GM08714 (cell line): Measurements from ENCODE around the gene MAP6D1.

Experiments
- H3K4me3 ChIP-seq: fragments of 200-500 bp; sonication (Bioruptor generic); 2 replicates; pipeline ENCODE4 v1.5.1; 2014; ENCODE audit warnings: mild to moderate bottlenecking, low read length, inconsistent platforms
- ZNF274 ChIP-seq: IDR thresholded peaks from 2 replicates; pipeline ENCODE4 v1.6.1; 2012; ENCODE audit warnings: mild to moderate bottlenecking, low read depth, low read length

The MAP6D1 gene

DNA sequence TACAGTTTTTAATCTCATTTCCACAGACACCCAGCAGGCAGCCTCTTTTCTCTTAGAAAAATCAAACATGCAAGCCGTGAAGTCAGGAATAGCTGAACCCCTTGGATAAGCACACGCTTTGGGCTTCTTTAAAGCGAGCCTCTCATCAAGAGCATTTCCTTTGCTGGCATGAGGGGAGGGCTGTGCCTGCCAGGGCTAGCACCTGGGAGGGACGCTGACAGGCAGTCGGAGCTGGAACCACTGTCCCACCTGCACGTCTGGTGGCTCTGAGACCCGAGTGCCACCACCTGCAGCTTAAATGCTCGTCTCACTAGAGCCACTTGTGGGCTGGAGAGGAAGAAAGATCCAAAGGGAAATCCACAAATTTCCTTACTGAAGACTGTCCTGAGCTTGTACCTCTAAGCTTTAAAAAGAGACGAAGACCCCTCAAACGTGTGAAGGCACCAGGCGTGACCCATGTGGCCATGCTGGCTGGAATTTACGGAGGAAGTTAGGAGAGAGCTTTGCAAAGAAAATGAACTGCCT, 9.4 kb downstream of the MAP6D1 start:
- TF ChIP-seq ZNF274: no peak
- H3K4me3 ChIP-seq: no peak overlapping the region

- H3K4me3 ChIP-seq: no peak overlapping the region
- TF ChIP-seq ZNF274: no peak
Measured at GRCh38 chr3:183815563-183815940, 9.8 kb downstream of the MAP6D1 start.

- no peak for TF ChIP-seq ZNF274
- H3K4me3 ChIP-seq: no peak overlapping the region
Measured at GRCh38 chr3:183814240-183814639, 11.1 kb downstream of the MAP6D1 start.

DNA sequence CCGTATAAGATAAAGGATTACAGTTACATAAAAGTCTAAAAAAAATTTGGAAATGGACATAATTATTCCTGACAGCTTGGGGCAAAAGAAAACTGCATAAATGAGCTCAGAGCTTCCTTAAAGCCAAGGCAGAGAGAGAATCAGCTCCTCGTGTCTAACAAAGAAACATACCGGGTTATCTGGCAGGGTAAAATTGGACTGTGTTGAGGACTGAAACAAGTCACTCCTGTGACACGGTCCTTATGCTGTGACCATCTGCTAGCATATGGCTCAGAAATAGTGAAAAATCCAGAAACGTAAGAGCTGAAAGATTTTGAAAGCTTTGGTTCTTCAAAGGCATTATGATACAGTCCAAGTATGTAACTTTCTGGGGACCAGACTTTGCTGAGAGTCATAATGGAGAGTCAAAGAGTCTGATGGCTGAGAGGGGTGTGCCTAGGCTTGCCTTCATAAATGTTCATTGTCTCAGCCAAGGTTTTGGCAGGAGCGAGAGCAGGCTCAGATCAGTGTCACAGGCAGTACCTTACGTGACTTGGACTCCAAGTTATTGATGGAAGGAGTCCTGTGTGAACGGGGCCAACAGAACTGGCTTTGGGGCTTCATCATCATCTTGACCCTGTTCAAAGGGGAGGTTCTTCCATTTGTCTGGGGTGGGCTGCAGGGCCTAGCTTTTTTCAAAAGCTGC, 12.5 kb downstream of the MAP6D1 start:
- no peak overlapping the region for H3K4me3 ChIP-seq
- no peak for TF ChIP-seq ZNF274

DNA sequence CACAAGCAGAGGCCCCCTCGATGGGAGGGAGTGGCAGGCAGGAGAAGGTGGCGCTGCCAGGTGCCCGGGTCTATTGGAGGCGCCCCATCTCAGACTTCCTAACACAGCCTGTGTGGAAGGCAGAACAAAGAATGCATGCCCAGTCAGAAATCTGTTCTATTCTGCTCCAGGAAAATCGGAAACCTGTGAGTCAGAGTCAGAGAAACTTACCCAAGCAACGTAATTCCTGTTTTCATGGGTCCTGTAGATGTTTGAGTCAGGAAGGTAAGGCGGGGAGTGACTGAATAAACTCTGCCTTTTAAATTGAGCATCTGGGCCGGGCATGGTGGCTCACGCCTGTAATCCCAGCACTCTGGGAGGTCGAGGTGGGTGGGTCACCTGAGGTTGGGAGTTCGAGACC, 13.7 kb downstream of the MAP6D1 start:
- no peak for TF ChIP-seq ZNF274

GRCh38 chr3:183810643-183811594, 14.5 kb downstream of the MAP6D1 start:
- no peak for TF ChIP-seq ZNF274
- no peak overlapping the region for H3K4me3 ChIP-seq

More for the DNA sequence above, 13.7 kb downstream of the MAP6D1 start:
- H3K4me3 ChIP-seq: no peak overlapping the region

GRCh38 chr3:183809270-183809669, 16.1 kb downstream of the MAP6D1 start:
- TF ChIP-seq ZNF274: no peak
- no peak overlapping the region for H3K4me3 ChIP-seq

GRCh38 chr3:183808355-183808754, 17.0 kb downstream of the MAP6D1 start:
- H3K4me3 ChIP-seq: no peak overlapping the region
- no peak for TF ChIP-seq ZNF274

GRCh38 chr3:183807881-183808280, 17.5 kb downstream of the MAP6D1 start:
- TF ChIP-seq ZNF274: no peak
- no peak overlapping the region for H3K4me3 ChIP-seq

GRCh38 chr3:183807209-183807728, 18.1 kb downstream of the MAP6D1 start:
- H3K4me3 ChIP-seq: no peak overlapping the region
- TF ChIP-seq ZNF274: no peak

DNA sequence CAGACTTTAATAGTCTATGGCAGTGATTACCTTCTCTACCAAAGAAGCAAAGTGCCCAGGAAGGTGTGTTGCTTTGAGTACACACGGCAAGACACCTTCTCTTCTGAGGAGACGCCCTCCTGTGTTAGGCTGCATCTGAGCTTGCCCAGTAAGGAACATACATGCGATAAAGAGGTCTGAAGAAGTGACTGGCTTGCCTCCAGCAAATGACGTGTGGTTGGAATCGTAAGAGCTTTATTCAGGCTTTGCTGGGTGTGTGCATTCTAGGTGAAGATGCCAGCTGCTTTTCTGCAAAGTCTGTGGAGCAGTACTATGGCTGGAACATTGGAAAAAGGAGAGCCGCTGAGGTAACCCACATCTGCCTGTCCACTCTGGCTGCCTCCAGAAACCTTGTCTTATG, 22.4 kb downstream of the MAP6D1 start:
- no peak for TF ChIP-seq ZNF274
- H3K4me3 ChIP-seq: no peak overlapping the region

DNA sequence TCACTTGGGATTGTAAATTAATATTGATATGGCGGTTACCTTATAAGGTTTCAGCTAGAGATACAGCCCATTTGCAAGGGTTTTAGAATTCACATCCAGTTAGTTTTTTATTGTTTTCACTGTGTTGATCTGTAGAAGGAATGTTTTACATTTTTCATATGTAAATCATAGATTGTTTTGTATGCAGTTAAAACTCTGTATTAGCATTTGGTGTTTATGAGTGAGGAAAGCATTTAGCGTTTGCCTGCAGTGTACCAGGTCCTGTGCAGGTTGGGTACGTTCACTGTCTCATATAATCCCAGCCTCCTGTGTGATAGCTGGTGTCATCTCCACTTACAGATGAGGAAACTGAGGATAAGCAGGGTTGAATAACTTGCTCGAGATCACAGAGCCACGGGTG, 23.8 kb downstream of the MAP6D1 start:
- no peak for TF ChIP-seq ZNF274
- H3K4me3 ChIP-seq: no peak overlapping the region

DNA sequence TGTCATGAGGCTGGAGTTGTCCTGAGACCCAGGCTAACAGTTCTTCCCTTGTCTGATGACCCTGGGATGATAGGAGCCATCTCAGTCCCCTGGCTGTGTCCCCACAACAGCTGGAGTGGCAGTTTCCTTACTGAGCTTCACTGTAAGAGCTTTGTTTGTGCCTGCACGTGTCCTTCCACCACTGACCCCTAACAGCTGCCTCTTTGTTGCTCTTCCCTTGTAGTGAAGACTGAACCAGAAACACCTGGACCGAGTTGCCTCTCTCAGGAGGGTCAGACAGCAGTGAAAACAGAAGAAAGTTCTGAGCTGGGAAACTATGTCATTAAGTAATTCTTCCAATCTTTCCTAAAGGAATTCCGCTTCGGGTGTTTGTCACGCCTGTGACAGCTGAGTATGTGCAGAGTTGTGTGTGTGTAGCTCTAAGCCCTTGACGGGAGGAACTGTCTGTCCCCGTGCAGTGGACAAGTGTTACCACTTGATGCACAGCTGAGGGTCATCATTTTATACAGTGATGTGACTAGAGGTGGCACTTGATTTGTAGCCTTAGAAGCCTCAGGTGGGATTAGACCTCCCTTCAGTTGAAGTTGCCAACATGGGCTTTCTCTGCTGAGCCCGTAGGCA, 25.0 kb downstream of the MAP6D1 start:
- no peak for TF ChIP-seq ZNF274
- no peak overlapping the region for H3K4me3 ChIP-seq

GRCh38 chr3:183799461-183799860, 25.9 kb downstream of the MAP6D1 start:
- TF ChIP-seq ZNF274: no peak
- H3K4me3 ChIP-seq: no peak overlapping the region
